Measurements from ENCODE around the gene FAM227B.
"Not testable (repeated sequence)": the region's sequence is repeated elsewhere in the genome, so short reads cannot be mapped to it uniquely, and the experiment has no call there.

The FAM227B gene

GRCh38 chr15:49530092-49530491 is 90.5 kb downstream of the FAM227B start:
- TF ChIP-seq CTCF (IDR thresholded peaks at IDR 0.05; ENCODE audit: low read depth, low read length) = no peak
- H3K4me3 ChIP-seq (ENCODE audit: low read depth, low read length) = no peak overlapping the region

GRCh38 chr15:49528289-49528688 is 92.3 kb downstream of the FAM227B start:
- no peak overlapping the region for H3K4me3 ChIP-seq (ENCODE audit: low read depth, low read length)
- no peak for TF ChIP-seq CTCF (IDR thresholded peaks at IDR 0.05; ENCODE audit: low read depth, low read length)

DNA sequence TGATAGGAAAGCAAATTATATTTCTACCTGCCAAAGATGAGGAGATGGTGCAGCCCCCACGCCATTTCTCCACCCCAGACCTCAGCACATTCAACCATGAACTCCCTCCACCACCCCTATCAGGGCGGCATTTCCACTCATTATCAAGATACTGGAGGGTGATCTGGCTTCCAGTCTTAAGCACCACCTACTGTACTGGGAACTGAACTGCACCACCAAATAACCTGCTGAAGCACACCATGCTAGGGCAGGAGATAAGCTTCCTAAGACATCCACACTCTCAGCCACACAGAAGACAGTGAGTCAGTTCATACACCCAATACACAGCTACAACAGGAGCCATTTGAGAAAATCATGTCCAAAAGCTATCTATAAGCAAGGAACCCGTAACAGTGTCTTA is 98.8 kb downstream of the FAM227B start:
- TF ChIP-seq CTCF (IDR thresholded peaks at IDR 0.05; ENCODE audit: low read depth, low read length) = no peak

GRCh38 chr15:49512739-49513138 is 107.9 kb downstream of the FAM227B start:
- not testable (repeated sequence) for H3K4me3 ChIP-seq (ENCODE audit: low read depth, low read length)

More for the DNA sequence above, 98.8 kb downstream of the FAM227B start:
- no peak overlapping the region for H3K4me3 ChIP-seq (ENCODE audit: low read depth, low read length)

DNA sequence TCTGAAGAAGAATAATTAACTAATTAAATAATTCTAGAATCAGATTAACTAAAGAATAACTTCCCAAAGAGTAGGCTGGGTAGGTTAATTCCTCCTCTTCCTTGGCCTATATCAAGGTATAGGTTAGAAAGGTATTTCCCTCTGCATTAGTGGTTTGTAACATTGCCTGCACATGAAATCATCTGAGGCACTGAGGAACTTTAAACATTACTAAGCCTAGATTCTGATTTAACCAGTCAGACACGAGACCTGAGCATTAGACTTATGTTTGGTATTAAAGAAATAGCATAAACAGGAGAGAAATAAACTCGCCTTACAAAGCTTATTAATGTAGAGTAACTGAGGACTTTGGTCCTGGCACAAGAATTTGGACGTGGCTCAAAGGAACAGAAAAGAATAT is 113.4 kb downstream of the FAM227B start:
- TF ChIP-seq CTCF (IDR thresholded peaks at IDR 0.05; ENCODE audit: low read depth, low read length) = no peak
- H3K4me3 ChIP-seq (ENCODE audit: low read depth, low read length) = no peak overlapping the region

- H3K4me3 ChIP-seq (ENCODE audit: low read depth, low read length) = no peak overlapping the region
- no peak for TF ChIP-seq CTCF (IDR thresholded peaks at IDR 0.05; ENCODE audit: low read depth, low read length)
Measured at GRCh38 chr15:49506341-49506740, 114.3 kb downstream of the FAM227B start.

- no peak overlapping the region for H3K4me3 ChIP-seq (ENCODE audit: low read depth, low read length)
- TF ChIP-seq CTCF (IDR thresholded peaks at IDR 0.05; ENCODE audit: low read depth, low read length) = no peak
Measured at GRCh38 chr15:49501586-49501985, 119.0 kb downstream of the FAM227B start.

DNA sequence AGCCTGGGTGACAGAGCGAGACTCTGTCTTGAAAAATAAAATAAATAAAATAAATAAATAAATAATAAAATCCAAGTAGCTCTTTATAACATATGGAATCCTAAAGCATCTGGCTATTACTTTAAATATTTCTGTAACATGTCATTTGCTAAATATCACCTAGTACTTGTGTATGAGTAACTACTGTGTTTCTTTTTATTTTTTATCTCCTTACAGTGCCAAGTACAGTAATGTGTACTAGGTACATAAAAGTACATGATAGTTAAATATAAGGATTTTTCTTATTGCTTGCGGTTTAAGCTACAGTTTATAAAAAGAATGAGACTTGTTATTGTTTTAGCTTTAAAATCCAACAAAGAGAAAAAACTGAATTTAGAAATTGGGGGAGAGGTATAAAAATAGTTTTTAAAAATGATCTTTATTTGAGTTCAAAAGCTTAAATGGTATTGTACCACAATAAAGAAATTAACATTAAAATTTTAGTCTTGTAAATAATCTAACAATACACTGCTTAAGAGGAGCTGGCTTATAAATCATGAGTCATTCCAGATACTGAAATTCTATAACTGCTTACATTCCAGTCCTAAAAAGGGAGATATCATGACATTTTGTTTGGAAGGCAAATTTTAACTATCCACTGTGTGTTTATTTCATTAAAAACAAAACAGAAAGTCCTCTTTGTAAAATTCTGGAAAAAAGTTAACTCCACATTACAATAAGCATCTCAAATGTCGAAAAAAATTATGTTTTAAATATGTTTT is 124.4 kb downstream of the FAM227B start:
- H3K4me3 ChIP-seq (ENCODE audit: low read depth, low read length) = no peak overlapping the region
- no peak for TF ChIP-seq CTCF (IDR thresholded peaks at IDR 0.05; ENCODE audit: low read depth, low read length)

Measured in WI38 (cell line).